ENCODE results near the gene NEK4.

The NEK4 gene

DNA sequence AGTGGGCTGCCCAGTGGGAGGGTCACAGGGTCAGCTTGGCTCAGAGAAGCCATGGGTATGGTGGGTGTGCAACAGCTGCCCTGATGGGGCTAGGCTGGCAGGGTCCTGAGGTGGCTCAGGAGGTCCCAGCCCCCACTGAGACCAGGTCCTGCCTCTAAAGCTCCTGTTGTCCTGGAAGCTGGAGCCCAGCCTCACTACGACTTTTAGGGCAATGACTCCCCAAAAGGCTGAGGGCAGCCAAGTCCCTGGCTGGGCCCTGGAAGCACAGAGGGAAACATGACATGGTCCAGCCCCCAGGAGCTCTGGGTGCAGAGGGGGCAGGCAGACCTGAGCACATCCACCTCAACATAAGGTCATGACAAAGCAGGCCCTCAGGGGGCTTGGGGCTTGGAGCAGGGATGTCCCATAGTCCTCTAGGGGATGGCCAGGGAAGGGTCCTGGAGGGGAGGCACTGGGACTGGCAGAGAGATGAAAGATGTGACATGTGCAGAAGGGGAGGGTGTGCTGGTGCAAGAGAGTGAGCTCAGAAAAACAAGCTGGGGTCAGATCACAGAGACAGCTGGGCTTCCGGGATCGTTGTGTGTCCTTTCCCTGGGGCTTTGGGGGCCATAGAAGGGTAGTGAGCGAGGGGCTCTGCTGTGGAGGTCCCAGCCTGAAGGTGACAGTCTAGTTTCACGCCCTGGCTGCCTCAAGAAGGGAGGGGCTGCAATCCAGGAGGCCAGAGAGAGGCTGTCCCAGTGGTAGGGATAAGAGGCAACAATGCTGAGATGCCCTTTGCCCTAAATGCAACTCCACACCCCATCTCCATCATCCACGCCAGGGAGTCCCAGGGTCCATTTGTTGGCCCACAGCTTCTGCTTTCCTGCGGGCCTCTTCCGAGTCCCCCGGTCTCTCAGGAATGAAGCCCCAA is 23.2 kb upstream of the NEK4 start:
- DNase-seq (ENCODE audit: low read depth) = no peak
- TF ChIP-seq, protein P1, sequence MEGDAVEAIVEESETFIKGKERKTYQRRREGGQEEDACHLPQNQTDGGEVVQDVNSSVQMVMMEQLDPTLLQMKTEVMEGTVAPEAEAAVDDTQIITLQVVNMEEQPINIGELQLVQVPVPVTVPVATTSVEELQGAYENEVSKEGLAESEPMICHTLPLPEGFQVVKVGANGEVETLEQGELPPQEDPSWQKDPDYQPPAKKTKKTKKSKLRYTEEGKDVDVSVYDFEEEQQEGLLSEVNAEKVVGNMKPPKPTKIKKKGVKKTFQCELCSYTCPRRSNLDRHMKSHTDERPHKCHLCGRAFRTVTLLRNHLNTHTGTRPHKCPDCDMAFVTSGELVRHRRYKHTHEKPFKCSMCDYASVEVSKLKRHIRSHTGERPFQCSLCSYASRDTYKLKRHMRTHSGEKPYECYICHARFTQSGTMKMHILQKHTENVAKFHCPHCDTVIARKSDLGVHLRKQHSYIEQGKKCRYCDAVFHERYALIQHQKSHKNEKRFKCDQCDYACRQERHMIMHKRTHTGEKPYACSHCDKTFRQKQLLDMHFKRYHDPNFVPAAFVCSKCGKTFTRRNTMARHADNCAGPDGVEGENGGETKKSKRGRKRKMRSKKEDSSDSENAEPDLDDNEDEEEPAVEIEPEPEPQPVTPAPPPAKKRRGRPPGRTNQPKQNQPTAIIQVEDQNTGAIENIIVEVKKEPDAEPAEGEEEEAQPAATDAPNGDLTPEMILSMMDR (IDR thresholded peaks at IDR 0.05; ENCODE audit: low read depth, low read length, missing control alignments) = no peak

DNA sequence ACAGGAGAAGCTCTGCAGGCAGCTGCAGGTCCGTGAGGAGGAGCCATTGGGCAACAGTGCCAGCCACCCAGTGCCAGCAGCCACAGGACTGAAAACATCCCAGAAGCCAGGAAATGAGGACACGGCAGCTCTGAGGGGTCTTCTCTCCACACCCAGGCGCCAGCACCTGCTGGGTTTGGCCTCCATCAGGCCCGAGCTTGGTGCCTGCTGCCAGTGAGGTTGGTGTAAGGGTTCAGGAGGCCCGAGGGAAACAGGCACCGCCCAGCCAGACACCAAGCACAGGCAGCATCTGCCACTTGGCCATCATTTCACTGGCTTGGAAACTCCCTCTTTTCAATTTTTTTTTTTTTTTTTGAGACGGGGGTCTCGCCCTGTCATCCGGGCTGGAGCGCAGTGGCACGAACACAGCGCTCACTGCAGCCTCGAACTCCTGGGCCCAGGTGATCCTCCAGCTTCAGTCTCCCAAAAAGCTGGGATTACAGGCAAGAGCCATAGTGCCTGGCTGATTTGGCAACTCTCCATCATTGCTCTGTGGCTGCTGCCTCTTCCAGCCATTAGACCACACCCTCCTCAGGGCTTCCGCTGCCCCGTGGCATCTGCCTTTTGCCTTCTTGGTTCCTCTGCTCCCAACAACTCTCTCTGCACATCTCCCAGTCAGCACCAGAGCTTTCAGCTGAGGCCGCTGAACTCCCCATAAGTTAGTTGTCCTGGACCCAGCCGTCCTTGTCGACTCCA is 22.4 kb upstream of the NEK4 start:
- H3K4me3 ChIP-seq (ENCODE audit: low read depth, low read length) = no peak overlapping the region
- TF ChIP-seq, protein P1 (IDR thresholded peaks at IDR 0.05; ENCODE audit: low read depth, low read length, missing control alignments) = no peak
- no peak for DNase-seq (ENCODE audit: low read depth)

More for the DNA sequence above, 23.2 kb upstream of the NEK4 start:
- no peak overlapping the region for H3K4me3 ChIP-seq (ENCODE audit: low read depth, low read length)

DNA sequence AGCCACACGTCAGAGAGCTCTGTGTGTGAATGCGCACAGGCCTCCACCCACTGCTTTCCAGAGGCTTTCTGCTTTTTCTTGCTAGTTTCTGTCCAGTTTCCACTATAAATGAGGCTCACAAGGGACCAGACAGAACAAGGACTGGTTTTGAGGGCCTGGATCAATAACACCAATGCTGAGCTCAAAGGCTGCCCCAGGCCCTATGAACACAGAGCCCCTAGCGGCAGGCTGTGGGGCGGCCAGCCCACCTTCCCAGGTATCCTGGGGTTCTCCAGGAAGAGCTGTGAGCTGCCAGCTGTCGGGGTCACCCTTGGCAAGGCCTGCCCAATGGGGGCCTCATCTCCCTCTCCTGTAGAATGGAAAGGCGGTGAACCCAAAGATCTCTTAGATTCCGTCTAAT is 21.7 kb upstream of the NEK4 start:
- no peak for DNase-seq (ENCODE audit: low read depth)
- no peak overlapping the region for H3K4me3 ChIP-seq (ENCODE audit: low read depth, low read length)
- TF ChIP-seq, protein P1 (IDR thresholded peaks at IDR 0.05; ENCODE audit: low read depth, low read length, missing control alignments) = peak; percentile 62

DNA sequence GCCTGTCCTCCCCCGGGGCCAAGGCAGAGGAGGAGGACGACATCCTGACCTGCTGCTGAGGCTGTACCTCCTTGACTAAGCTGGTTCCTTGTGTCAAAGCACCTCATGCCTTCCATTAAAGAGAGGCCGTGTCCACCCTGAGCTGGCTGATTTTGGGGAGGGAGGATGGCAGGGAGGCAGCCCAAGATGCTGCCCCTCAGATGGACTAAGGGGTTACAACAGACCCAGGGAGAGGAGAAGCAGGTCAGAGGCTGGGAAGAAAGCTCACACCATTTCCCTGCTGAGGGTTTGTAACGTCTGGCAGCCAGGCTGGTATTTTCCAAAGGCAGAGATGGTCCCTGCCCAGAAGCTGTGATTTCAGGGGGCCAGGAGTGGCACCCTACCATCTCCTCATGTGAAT is 21.2 kb upstream of the NEK4 start:
- TF ChIP-seq, protein P1 (IDR thresholded peaks at IDR 0.05; ENCODE audit: low read depth, low read length, missing control alignments) = no peak
- no peak overlapping the region for H3K4me3 ChIP-seq (ENCODE audit: low read depth, low read length)

DNA sequence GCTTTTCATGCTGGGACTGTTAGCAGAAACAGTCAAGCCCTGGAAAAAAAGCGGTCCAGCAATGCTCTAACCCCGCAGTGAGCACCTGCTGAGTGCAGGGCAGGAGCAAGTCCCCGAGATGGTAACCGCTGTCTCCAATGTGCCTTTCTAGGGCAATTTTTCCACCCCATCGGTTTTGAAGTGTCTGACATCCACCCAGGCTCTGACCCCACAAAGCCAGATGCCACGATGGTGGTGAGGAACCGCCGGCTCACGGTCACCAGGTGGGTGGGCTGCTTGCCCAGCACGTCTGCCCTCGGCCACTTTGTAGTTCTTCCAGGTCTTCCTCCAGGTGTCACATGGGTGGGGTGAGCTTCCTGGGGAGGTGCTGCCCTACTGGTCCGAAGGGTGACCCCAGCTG is 20.6 kb upstream of the NEK4 start:
- TF ChIP-seq, protein P1 (IDR thresholded peaks at IDR 0.05; ENCODE audit: low read depth, low read length, missing control alignments) = no peak
- DNase-seq (ENCODE audit: low read depth) = no peak
- H3K4me3 ChIP-seq (ENCODE audit: low read depth, low read length) = no peak overlapping the region

More for the DNA sequence above, 21.2 kb upstream of the NEK4 start:
- DNase-seq (ENCODE audit: low read depth) = no peak

DNA sequence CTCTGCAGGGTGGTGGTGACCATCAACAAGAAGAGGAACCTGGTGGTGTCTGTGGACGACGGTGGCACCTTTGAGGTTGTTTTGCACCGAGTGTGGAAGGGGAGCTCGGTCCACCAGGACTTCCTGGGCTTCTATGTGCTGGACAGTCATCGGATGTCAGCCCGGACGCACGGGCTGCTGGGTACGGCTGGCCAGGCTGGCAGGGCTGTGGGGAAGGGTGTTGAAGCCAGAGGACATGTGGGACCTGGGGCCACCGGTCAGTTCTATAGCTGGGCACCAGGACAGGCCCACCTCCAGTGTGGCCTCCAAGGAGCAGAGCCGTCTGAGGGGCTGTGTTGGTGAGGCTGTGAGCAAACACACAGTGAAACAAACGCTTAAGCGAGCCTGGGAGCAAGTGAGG is 20.0 kb upstream of the NEK4 start:
- no peak for DNase-seq (ENCODE audit: low read depth)
- H3K4me3 ChIP-seq (ENCODE audit: low read depth, low read length) = no peak overlapping the region
- TF ChIP-seq, protein P1 (IDR thresholded peaks at IDR 0.05; ENCODE audit: low read depth, low read length, missing control alignments) = no peak

Measured in GM12864 (cell line).